Fibroblast of the conjunctiva (primary cell): ENCODE data around the gene NTMT2.
"Not testable (repeated sequence)": the region's sequence is repeated elsewhere in the genome, so short reads cannot be mapped to it uniquely, and the experiment has no call there.

ENCODE experiments used
- DNase-seq: peaks from one replicate; pipeline ENCODE4 v3.0.0-alpha.2; 2010; ENCODE audit warnings: low read depth

The NTMT2 gene

DNA sequence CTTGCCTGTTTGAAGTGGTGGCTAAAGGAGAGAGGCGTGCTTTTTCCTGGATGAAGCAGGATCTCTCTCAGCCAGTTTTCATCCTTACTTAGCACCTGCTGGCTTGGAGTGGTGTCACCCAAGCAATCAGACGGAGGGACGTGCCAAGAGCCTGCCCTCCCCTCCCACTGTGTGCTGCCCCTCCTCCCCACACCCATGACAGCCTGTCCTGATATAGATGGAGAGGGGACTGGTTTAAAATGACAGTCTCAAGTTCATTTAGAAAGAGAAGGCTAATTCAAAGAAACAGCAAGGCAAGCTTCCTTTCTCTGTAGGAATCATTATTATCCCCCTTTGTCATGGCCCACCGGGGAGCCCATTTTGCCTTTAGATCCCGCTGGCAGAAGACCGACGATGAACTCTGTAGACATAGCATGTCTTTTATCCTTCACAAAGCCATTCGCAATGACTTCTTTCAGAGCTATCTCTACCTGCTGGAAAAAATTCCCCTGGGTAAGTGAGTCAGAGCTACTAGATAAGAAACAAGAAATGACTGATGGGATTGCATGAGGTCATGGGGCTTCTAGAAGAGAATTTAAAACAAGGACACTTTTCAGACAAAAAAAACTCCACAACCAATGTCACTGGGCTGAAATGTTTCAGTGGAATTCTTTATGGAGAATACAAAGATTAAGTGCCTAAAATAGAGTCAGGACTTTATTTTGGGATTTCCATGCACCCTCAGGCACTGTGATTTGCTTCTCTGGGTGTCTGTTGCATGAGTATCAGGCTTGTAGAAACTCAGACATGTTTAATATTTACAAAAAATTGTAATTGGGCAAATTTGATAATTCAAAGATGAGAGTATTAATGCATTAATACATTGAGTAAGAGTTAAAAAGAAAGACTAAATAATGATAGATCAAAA, at the start of gene NTMT2:
Gene NTMT2, plus strand, starts transcription at position 190 of the 907 bp plus-strand sequence. Its CDS starts 149 bp downstream, at position 339.
- DNase-seq, result no peak

DNA sequence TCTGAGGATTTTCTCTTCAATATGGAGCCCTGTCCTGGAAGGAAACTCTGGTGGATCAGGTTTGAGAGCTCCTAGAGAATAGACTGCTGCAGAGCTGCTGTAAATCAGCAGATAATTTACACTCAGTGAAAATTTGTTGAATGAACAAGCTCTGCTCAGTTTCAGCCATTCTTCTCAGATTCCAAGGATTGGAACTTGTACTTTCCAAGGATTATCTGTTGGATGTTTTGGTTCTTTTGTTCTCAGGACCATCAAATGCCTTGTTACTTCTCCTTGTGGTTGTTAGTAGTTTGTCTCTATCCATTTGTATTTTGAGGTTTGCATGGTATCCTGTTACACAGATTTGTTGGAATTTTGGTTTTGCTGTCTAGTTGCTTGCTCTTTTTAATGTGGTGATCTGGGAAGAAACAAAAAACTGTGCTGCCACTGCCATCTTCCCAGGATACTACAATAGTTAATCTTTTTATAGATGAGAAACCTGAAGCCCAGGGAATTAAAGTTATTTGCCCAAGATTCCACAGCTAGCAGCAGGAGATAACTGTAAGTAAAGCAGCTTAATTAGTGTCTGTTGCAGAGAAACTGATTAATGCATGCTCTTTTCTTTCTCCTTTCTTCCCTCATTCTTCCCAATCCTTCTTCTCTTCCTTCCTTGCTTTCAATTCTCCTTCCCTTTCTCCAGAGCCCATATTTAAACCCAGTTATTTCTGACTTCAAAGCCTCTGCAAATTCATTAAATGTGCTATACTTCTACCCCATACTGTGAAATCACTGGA, 49.6 kb upstream of the NTMT2 start:
- DNase-seq, result no peak

DNA sequence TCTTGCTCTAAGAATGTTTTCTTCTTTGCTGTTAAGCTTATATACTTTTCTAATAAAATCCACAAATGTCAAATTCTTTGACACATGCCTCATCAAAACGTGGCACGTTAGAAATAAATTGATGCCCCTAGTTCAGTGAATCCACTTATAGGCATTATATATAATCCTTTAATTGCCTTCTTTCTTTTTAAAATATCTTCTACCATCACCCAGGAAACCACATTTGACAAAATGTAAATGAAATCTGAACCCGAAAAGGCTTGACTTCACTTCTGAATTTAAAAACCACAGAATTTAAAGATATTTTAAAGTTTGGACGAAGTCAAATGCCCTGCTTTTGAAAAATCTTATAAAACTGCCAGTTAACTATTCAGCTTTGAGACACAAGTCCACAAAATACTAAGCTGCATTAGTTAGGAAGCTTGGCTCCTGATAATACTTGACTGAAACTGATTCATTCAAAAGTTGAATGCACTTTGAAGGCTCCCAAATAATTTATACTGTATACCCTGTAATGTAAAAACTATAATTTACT, 48.9 kb upstream of the NTMT2 start:
- DNase-seq, result no peak

DNA sequence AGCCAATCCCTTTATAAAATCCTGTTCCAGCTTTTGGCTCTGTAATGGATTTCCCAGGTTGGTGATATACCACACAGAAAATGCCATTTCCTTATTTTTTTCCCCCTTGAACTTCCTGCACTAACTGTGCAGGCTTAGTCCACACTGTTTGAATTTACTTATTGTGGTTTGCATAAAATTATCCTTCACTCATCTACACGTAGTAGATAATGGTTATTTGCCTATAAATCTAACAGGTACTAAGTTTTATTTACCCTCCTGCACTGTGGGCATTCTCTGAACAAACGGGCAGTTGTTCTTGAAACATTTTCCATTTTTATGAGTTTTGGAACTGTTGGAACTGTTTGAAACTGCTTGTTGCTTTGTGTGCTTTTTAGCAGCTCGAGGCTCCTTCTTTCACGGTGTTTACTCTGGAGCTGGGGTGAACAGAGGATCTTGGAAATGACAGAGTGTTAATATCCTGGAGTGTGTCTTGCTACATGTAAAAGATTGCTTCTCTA, 48.3 kb upstream of the NTMT2 start:
- DNase-seq, result no peak

DNA sequence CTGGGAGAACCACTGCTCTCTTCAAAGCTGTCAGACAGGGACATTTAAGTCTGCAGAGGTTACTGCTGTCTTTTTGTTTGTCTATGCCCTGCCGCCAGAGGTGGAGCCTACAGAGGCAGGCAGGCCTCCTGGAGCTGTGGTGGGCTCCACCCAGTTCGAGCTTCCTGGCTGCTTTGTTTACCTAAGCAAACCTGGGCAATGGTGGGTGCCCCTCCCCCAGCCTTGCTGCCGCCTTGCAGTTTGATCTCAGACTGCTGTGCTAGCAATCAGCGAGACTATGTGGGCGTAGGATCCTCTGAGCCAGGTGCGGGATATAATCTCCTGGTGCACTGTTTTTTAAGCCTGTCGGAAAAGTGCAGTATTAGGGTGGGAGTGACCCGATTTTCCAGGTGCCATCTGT, 32.6 kb upstream of the NTMT2 start:
- not testable (repeated sequence) for DNase-seq

DNA sequence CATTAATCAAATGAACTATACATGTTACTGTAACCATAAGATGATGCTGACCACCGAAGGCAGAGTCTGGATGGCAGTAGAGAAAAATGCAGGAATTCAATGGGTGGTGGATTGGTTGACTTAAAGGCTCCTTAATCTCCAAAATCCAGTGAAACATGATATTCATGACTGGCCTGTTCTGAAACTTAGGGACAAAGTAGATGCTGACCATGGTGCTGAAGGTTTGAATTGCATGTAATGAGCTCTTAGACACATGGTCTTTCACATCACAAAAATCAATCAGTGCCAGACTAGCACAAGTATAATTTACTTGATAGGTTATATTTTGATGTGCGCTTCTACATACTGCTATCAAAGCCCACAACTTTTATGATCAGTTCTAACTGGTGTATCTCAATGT, 30.9 kb upstream of the NTMT2 start:
- peak; percentile 1 for DNase-seq

DNA sequence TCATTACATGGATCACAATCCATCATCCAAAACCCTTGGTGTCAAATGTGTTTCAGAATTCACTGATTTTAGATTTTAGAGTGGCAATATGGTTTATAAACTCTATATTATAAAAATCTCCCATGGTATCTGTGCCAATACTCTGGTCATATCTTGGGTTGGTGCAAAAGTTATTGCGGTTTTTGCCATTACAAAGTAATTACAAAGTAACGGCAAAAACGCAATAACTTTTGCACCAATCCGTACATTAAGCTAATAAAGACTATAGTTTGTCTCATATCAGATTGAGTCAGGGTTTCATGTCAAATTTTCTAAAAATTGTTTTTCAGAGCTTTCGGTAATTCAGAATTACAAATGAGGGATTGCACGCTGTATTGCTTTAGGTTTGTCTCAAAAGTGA, 23.4 kb upstream of the NTMT2 start:
- no peak for DNase-seq

DNA sequence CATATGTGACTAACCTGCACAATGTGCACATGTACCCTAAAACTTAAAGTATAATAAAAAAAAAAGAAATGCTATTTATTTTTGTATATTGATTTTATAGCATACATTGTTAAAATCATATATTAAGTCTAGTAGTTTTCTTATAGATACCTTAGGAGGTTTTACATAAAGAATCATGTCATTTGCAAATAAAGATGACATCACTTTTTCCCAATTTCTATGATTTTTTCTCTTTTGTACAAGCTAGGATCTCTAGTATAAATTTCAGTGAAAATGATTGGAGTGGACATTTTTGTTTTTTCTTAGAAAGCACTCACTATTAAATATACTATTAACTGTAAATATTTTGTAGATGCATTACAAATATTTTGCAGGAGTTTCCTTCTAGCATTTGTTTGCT, 20.5 kb upstream of the NTMT2 start:
- DNase-seq, result no peak

DNA sequence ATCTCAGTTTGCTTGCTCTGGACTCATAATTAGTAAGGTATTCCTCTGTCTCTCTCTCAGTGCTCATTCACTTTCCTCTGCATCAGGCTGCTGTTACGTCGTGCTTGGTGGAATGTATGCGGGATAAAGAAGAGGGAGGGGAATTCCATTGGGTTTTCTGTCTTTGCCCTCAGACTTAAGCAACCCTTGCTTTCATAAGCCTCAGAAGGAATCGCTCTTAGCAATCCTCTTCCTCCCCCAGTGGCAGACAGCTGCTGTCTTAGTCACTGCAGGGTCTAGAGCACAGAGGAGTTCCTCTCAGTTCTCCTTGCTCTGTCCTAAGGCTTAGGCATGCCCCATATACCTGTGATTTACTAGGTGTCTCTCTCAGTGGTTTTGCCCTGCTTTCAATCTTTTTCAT, 19.1 kb upstream of the NTMT2 start:
- DNase-seq, result peak; percentile 47

DNA sequence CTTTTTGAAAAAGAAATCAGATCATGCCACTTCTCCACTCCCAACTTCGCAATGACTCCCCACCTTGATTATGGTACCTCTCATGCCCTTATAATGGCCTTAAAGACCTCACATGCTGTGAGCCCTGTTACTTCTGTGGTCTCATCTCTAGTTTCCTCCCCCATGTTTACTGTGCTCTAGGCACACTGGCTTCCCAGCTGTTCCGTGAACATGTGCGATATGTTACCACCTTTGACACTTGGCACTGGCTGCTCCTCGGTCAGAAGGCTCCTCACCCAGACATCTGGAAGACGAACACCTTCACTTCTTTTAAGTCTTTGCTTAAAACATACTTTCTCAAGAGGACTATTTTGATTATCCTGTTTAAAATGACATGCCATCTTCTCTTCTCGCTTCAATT, 14.3 kb upstream of the NTMT2 start:
- no peak for DNase-seq

DNA sequence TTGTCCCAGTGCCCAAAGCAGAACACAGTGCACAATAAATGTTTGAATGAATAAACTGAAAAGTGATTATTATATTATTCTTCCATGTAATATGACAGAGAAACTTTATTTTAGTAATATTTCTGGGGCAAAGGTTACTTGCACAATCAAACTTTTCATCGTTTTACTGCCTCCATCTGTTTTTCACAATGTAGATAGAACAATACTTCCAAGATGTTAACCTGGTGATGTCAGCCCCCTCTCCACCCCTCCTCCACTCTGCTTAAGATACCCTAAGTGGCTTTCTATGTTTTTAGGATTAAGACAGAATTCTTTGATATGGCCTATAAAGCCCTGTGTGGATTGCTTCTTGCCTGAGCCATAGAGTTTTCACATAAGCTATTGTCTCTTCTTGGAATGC, 13.8 kb upstream of the NTMT2 start:
- DNase-seq, result no peak

DNA sequence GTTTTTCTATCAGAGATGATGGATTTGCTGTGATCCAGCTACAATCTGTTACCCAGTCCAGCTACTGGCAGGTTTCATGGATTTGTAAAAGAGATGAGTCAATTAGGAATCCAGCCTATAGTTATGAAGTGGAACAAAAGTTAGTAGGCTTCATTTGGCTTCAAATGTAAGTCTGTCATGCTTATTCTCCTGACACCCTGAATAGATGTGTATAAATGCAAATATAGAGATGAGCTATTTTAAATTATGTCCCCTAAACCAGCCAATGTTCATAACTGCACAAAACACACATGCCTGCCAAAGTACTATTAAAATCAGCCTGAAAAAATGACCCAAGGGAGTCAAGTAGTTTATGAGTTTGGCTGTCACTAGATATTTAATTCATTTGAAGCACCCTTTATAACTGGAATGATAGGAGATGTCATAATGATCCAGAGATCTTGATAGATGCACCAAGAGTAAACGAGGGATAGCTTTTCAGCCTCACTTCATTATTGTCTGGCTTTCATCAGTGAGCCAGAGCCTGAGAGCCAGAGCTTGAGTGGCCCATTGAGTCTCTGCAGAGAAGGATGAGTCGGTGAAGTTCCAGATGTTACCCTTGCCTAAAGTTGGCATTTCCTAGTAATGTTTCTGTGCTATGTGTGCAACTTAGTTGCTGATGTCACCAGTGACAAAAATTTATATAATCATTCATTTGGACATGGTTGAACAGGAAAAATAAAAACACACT, 11.8 kb upstream of the NTMT2 start:
- DNase-seq, result no peak

DNA sequence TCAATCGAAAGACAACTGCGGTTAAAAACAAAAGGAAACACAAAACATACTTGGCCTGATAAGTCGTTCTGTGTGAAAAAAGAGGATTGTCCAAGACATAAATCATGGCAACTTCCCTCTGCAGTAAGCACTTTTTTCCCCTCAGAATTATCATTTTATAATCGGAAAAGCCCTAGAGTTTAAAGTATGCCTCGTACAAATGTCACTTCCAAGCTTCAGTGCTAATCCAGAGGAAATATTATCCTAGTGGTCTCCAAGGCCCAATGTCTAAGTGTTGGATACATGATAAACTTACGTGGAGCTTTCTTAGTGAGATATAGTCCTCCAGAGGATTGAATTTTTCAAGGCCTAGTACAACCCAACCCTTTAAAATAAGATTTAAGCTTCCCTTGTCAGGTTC, 11.2 kb upstream of the NTMT2 start:
- no peak for DNase-seq

DNA sequence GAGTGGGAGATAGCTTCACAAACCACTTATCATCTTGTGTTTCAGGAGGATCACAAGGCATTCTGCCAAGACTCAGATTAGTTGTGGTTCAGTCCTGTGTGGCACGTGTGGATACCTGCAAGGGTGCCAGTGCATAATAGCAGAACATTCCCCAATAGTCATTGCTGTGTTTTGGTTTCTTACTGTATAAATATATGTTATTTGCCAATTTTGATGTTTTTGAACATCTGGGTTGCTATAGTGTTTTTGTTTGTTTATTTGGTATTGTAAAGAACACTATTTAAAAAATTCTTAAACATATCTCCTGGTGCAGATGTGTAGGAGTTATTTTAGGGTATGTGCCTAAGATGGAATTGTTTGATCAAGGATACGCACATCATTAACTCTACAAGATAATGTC, 5.4 kb upstream of the NTMT2 start:
- DNase-seq, result no peak

DNA sequence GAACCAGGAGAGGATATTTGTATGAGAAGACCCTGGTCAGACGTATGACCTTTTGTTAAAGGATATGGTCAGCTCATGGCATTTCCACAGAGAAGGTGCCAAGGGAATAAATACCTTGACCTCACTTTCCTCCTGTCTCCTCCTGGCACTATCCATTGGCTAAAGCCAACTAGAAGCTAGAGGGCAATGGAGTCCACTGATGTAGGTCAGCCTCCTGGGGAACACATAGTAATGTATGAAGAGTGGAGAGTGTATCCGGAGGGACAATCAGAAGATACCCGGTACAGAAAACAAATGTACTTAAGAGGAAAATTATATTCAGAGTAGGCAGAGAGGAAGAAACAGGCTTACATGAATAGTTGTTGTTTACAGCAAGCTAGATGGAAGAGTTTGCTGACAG, 698 bp upstream of the NTMT2 start:
- DNase-seq, result no peak

DNA sequence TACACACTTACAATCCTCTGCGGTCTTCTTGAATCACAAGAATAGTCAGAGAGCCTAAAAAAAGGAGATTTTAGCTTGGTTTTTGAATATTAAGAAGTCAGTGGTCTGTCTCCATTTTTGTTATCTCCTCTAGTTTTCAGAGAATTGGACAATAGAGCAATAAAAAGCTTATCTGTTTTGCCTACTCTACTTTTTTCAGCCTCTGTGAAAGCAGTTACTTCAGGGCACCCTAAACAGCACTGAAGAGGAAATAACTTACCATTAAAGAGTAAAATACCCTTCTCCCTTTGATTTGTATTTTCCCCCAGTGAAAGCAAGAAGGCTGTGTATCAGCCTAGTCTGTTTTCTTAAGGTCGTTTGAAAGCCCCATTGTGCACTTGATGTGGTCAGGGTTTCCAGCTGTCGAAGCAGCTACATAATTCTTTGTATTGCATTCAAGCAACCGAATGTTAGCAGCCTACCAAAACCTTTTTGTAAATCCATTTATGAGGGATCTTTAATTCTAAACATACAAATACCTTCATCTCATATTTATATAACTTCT, 1.0 kb downstream of the NTMT2 start:
- DNase-seq, result no peak

DNA sequence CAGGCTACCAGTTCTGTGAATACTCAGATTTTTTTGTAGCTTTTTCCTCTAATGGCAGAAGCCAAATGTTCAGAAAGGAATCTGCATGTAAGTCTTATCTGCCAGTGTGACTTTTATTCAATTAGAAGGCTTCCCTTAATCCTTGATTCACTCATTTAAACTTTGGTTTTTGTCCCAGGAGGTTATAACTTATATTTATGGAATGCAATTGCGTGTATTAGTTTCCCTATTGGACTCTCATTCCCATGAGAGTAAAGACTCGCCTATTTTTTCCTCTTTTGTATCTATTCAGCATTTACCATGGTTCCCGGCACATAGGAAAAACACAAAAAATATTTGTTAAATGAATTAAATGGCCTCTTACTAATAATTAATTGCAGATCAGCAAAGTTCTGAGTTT, 3.5 kb downstream of the NTMT2 start:
- no peak for DNase-seq

DNA sequence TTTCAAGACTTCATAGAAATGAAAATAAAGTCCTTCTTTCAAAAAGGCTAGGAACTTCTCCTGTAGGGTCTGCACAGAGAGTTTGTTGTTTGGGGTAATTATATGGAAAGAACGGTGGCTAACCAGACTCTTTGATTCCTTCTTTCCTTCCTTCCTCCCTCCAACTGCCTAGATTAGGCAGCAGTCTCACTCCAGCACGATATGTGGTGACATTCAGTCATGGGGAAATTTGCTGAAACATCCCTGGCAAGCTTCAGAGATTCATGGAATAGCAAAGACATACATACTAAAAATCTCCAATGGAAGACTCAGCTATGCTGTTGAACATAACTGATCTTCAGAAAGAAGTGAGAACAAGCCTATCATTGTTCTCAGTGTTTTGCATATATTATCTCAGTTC, 4.3 kb downstream of the NTMT2 start:
- no peak for DNase-seq

DNA sequence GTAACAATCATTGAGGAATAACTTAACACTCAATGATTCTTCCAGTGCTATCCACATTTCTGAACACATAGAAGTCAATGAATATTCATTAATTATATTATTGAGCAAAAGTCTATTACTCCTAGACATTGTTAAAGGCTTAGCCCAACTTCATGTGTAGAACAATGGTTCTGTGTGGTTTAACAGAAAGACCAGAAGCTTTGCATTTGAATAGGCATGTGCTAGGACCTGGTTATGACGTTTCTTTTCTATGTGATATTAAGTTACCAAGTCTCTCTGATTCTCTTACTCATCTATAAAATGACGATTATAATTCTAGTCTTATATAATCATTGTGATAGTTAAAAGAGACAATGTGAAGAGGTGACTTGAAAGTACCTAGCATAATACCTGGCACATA, 5.2 kb downstream of the NTMT2 start:
- DNase-seq, result no peak

DNA sequence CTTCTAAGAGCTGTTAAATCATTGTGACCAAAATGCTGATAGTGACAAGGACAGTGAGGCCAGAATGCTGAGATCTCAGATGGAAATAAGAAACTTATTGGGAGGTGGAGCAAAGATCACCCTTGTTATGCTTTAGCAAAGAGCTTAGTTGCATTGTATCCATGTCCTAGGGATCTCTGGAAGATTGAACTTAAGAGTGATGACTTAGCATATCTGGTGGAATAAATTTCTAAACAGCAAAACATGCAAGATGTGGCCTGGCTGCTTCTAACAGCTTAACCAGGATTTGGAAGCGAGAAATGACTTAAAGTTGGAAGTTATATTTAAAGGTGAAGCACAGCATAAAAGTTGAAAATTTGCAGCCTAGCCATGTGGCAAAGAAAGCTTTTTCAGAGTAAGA, 7.7 kb downstream of the NTMT2 start:
- no peak for DNase-seq

DNA sequence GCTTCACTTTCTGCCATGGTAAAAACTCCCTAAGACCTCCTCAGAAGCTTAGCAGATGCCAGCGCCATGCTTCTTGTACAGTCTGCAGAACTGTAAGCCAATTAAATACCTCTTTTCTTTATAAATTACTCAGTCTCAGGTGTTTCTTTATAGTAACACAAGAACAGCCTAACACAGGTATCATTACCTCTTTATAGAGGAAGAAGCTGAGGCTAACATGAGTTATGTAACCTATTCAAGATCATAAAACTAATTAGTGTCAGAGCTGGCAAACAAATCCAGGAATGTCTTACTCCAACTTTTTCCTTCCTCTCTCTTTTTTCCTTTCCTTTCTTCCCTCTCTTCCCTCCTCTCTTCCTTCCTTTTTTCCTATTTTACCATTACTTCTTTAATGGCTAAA, 9.3 kb downstream of the NTMT2 start:
- DNase-seq, result no peak

DNA sequence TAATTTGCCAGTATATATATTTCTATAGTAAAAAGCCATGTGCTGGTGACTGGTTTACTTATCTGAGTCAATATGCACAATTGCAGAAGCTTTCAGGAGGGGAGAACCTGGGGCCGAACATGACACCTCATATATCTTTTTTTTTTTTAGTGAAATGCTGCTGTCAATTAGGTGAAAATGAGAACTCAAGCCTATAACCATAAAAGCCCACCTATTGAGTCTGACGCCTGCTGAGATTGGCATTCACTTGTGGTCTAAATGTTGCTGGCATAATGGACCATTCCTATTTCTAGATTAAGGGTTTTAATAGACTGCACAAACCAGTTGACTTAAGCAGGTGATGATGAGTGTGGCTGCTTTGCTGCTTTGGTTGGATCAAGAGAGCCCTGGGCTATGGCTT, 10.8 kb downstream of the NTMT2 start:
- DNase-seq, result no peak
